Activated CD8-positive, alpha-beta memory T cell treated with anti-CD3 and anti-CD28 coated beads for 24 hours (primary cell): ENCODE measurements around the gene FGF14.

Source experiments
- DNase-seq: peaks from one replicate; pipeline ENCODE4 v3.0.0-alpha.2; 2020

FGF14 gene

DNA sequence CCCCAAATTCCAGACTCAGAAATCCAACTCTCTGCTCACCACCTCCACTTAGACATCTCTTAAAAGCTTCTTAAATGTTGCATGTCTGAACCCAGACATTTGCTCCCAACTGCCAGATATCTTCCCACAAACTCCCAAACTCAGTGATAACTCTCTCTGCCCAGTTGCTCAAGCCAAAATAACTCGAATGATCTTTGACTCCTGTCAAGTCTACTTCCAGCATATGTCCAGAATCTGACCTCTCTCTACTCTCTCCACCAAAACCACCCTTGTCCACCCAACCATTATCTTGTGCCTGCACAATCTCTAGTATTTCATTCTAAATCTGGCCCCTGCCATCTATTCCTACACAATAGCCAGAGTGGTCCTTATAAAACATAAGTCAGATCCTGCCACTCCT is 99.3 kb downstream of the FGF14 start:
- no peak for DNase-seq

DNA sequence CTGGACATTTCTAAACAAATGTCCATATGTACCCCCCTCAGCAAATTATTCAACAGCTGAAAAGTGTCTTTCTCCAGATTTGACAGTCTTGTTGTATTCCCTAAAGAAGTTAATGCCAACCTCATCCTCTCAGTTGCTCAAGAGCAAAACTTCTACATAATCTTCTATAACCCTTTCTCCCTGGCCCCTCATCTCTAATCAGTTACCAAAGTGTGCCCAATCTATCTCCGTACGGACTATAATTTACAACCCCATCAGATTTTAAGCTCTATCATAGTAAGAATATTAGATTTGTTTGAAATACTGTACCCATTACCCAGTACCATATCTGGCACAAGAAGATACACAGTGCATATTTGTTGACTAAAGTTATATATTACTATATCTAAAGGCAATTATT is 101.5 kb downstream of the FGF14 start:
- DNase-seq = no peak

DNA sequence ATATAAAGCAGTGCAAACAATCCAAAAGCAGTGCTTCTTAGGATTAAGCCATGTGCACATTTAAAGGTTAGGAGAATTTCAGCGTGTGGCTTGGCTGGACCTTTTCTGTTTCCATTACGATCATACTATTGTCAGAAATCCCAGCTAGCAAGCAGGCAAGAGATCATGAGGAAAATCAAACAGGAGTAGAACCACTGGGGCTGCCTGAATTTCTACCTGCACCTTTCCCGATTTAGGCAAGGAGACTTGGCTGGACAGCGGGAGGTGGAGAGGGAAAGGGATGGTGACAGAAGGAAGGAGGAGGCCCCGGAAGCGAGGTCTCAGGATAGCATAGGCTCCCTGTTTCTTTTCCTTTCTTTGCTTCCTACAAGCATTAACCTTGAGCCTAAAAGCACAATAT is 102.5 kb downstream of the FGF14 start:
- DNase-seq = no peak

DNA sequence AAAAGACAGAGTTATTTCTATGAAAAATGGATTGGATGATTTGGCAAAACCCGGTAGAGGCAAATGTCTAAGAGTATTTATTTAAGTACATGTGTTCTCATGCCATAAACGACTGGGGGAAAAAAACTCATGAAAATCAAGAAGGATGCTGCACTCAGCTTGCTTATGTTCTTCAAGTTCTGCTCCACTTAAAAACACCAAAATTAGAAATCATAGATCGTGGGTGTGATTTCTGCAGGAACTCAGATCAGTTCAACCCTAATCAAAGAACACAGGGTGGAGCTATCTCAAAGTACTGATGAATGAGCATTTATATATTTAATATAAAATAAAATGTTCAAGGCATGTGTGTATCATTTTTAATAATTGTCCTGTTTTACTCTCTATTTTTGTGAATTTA is 103.8 kb downstream of the FGF14 start:
- DNase-seq = no peak

DNA sequence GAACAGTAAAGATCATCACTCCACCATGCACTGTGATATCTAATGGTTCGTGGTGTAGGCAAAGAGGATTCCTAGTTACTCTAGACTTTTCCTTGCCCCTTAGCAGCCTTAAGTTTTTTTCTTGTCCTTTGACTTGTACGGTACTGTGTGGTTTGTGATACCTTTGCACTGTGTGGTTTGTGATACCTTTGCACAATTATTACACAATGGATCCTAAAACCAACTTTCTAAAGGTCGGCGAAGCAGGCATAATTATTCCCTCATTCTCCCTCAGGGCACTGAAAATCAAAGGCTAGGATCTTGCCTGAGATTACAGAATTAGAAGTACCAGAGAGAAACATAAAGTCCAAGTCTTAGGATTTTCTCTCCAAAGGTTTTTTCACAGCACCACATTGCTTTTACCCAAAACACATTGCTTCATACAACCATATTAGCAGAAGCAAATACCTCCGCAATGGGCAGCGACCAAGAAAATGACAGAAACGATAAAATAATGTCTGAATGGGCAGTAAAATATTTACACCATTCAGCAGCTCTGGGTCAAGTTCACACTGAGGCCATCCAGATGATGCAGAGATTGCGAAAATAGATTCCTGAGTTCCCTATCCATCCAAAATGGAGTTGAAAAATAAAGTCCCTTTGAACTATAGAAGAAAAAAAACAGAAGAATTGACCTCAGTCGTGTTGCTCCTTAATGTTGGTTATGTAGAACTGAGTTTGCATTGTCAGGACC is 106.4 kb downstream of the FGF14 start:
- DNase-seq = no peak

DNA sequence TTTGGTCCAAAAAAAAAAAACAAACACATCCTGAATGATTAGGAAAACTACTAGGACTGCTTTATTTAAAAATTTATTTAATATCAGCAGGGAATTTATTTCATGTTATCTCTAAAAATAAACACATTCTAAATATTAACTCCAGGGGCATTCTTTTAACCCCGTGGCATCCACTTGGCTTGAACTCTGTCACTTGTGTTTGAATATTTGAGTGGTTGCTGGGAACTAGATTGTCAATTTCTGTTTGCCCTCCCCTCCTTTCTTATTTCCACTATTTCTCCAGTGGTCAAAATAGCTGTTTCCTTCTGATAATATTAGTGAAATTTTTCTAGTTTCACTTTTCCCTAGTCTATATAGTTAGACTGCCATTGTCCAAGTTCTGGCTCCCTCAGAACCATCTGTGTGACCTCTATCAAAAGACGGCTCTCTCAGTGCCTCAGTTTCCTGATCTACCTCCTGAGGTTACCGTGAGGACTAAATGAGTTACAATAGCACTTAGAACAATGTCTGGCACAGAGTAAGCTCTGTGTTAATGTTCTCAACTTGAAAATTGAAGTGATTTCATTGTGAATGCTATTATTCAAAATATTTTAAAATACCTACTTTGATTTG is 107.3 kb downstream of the FGF14 start:
- DNase-seq = no peak

DNA sequence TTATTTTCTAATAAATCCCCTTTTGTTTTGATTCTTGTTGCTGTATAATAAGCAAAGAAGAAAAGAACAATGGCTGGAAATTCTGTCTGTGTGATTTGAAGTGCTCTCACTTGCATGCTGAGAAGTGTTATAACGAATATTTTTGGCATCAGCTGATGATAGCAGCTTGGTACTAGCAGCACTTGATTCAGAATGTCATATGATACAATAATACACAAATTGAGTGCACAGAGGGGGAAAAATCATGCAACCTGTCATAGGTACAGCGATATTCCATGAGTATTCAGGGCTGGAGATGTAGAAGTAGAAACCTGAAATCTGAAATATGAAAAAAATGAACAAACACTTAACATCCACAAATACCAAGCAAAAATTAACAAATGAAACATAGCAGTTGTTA is 108.1 kb downstream of the FGF14 start:
- DNase-seq = no peak

DNA sequence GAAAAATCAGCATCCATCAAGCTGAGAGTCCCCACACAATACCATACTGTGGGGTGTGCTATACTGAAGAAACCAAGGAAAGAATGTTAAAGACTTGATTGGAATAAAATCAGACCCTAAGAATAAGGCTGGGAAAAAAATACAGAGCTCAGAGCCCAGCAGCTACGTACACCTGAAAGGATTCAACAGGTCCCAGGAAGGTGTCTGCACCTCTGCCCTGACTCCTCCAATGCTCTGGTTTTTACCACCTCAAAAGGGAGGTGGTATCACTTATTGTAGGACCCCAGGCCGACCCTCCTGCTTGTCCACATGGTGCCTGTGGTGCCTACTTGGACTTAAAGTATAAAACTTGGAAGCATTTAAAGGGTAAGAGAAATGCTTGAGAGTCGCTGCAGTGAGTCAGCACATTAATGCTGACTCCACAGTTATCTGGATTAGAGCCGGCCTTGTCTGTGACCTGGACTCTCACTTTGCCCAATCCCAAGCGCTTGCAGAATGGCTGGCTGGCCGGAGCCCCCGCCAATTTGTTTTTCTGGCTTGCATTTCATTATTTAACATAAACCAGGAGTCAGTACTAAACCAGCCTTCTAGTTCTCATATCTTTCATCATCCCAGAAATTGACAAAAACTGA is 110.1 kb downstream of the FGF14 start:
- DNase-seq = no peak

DNA sequence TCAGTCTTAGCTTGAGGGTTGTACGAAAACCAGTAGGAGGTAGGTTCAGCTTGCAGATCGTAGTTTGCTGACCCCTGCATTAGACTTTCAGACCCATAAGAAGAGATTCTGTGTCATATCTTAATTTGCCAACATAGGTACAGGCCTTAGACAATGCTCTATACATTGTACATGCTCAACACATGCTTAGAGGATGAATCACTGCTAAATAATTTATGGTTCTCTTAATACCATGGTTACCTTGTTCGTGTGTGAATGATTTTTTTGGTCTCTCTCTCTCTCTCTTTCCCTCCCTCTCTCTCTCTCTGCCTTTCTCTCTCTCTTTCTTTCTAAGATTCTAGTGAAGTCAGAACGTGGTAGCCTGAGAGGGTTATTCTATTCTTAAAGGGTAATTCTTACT is 112.2 kb downstream of the FGF14 start:
- DNase-seq = no peak

DNA sequence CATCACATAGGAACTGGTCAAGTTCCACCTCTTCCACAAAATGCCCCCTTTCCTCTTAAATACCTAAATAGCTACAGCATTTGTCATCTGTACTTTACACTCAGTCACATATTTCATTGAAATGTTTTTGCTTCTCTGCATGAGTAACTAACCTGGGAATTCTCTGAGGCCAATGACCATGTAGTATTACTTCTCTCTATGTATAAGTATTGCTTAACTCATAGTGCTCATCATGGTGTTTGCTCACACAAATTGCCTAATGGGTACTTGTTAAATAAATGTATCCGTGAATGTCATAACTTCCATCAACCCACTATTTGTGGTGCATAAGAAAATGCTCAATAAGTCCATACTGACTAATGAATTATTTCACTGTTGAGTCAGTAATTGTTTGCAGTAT is 115.5 kb downstream of the FGF14 start:
- DNase-seq = no peak

DNA sequence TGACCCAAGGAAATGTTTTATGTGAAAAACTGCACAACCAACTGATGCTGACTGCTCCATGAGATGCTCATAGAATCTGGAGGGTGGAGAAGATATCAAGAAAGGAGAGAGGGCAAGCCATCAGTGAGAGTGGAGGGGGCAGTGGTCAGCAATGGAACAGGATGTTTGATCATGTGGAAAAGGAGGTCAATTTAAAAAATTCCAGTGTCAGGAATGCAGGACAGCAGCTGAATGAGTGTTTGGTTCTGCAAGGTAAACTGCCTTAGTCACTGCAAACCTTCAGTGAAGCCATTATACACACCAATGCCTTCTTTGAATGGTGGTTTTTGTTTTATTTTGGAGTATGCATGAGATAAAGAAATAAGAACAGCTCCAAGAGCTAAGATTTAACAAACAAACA is 121.5 kb downstream of the FGF14 start:
- DNase-seq = no peak

DNA sequence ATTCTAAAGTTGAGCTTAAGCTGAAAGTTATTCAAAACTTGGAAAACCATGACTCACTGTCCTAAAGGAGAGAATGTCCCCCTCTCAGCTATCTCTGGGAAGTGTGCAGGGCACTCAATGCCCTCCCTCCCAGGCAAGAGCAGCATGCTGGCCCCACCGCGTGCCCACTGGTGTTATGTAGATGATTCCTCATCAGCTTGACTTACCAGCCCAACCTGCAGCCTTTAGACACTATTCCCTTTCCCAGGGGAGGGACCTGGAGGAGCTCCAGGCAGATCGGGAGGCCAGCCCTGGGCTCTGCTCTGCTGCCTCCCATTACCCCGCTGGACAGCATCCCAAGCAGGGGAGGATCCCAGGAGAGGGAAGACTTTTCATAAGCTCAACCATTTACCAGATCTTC is 124.6 kb downstream of the FGF14 start:
- no peak for DNase-seq

DNA sequence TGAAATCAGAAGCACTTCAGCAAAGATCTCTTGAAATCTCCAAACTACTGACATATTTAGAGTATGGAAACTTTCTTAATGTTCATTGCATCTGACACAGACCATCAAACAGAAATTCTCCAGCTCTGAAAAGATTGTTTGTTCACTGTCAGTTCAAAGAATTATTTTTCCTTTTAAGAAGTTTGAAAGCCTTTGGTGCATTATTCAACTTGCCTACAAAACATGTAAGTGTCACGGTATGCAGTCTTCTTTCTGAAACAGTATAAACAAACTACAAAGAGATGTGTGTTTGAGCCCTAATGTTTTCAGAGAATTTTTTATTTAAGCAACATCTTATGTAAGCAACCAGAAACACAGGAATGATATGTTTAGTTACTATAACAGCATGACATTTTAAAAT is 125.4 kb downstream of the FGF14 start:
- no peak for DNase-seq

DNA sequence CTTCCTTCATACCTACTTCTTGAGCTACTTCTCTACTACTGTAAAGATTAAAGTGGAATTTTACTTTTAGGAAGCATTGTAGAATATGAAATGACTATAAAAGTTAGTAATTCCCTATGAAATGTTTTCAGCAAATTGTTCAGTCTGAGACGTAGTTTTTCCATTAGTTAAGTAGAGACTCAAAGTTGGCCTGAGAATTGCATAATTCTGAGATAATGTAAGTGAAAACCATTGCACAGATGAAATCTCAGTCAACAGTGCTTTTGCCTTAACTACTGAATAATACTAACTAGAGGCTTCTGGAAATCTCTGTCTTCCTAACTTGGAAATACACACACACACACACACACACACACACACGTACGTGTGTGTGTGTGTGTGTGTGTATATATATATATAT is 125.9 kb downstream of the FGF14 start:
- DNase-seq = no peak

DNA sequence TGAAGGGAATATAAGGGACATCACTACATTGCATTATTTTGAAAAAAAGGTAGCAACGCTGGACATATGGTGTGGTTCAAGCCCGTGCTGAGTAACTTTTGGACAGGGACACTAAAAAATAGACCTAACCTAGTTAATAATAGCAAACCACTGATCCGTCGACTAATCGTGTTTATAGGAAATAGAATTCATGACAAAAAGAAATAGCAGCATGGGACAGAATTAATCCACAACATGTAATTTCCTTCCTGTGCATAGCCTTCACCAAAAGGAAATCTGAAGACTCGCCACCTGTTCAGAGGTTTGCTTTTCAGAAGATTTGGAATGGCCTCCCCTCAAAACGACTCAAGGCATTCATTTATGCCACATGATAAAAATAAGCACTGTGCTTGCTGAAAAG is 128.7 kb downstream of the FGF14 start:
- no peak for DNase-seq

DNA sequence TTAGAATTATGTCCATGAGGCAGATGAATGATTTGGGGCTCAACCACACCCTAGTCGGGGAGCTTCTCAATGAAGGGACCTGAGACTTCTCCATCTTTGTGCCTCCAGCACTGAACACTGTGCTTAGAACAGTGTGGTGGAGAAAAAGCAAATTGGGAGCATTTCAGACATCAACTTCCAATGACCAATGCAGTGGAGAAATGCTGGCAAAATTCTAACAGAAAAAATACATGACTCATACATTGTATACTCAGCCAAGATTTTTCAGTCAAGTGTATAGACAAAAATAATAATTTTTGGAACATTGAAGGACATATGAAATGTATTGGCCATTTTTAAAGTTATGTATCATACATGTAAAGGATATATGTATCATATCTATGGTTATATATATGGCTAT is 134.7 kb downstream of the FGF14 start:
- no peak for DNase-seq

DNA sequence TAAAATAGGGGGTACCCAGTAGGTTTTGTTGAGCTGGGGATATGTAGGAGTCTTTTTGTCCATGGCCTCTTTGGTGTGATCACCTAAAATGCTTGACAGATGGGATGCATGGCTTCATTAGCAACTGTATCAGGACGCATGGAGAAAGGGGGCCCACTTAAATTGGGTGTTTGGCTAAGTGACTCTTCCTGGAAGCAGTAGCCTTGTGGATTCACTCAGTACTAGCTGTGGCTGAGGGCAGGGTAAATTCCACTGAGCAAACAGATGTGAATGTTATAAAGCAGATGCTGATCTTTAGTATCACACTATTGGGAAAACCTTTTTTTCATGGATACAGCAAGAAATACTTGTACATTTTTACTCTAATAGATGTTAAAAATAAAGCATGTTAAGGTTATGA is 140.0 kb downstream of the FGF14 start:
- DNase-seq = no peak

DNA sequence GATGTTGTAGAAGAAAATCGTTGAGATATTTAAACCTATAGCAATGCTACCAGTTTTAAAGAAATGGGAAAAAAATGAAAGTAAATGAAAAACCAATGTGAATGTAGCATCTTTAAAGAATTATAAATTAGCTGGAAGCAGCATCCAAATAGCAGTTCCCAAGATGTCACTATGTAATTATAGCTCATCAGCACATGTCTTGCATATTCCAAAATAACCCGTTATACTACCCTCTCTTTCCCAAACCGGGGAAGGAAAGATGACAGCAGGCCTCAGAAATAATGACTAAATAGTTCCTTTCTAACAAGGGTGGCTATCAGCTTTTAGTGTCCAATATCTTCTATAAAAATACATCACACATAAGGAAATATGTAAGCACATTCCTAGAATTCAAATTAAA is 140.5 kb downstream of the FGF14 start:
- no peak for DNase-seq

DNA sequence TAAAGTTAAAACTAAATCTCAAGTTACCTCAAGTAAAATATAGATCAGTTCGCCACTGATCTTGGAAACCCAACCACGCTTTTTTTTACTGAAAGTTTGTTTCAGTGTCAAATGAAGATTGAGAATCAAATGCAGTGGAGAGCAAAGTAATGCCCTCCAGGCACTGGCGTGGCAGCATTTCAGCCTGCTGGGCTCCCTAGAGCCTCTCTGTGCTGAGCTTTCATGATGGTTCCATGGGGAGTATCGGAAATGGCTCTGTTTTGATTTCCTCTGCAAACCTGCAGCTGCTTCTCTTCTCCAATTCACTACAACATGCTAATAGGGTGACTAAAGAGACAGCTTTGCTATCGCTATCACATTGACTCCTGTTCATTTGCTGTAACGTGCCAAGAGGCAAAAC is 141.6 kb downstream of the FGF14 start:
- no peak for DNase-seq

DNA sequence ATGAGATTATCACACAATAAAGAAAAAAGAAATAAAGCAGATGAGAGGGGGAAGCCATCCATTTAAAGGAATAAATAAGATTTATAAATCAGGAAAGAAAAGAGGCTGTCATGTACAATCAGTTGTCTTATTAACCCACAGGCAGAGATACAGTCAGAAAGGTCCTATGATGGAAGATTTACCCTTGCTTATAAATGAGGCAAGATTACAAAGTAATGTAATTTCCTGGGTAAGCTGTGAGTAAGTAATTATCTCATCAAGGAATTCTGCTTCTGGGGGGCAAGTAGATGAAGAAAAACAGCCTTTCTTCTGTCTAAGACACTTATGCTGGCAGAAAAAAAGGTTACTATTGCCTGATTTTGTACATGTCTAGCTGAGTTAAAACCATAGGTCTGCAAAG is 146.4 kb downstream of the FGF14 start:
- no peak for DNase-seq

DNA sequence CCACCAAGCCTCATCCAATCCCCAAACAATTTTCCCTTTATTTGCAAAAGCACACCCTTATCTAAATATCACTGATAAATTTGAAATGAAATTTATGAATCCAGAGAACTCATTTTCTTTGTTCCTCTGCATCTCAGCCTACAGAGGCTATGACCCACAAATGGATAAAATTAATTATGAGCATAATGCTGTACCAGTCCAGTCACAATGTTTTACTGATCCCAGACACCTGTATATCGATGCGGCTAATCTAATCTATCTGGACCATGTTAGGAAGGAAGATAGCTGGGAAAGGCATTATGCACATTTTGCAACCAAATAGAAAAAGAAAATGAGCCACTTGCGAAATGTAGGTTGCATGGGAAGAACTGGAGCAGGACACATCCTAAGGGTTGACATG is 150.0 kb downstream of the FGF14 start:
- DNase-seq = no peak

DNA sequence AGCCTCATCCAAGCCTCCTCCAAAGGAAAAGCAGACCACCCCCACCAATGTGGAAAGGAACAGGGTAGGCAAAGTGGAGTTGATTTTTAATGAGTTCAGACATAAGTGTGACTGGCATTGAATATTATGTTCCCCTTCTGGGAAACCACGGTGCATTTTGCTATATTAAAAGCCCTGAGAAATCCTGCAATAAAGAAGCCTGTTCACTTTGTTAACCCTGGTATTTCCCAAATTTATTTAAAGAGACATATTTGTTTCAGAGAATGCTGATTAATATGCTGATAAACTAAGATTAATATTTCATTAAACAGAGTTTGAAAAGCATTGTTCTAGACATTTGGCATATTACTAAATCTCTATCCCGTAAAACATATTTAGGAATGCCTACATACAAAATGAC is 151.4 kb downstream of the FGF14 start:
- DNase-seq = no peak

DNA sequence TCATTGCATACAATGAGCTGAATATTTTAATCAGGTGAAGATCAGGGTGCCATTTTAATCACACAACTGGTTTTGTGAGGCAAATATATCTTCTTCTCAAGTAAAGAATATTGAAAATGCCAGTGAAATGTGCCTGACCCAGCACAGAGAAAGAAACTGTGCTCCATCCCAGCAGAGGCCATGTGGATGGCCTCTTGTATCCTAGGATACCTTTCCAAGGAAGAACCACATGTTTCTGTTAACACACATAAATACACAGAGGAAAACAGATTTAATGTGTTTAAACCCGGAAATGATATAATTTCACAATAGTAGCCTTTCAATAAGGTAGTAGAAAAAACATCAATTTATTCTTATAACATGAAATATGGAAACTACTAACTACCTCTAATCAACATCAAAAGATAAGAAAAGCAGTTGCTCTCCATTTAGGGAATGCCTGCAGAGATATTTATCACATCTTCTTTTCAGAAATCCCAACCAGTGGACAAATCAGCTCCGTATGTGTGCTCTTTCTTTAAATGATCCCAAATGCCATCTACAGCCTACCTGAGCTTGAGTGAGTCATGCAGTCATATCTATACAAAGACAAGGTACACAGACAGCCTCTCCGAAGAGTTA is 157.1 kb downstream of the FGF14 start:
- no peak for DNase-seq

DNA sequence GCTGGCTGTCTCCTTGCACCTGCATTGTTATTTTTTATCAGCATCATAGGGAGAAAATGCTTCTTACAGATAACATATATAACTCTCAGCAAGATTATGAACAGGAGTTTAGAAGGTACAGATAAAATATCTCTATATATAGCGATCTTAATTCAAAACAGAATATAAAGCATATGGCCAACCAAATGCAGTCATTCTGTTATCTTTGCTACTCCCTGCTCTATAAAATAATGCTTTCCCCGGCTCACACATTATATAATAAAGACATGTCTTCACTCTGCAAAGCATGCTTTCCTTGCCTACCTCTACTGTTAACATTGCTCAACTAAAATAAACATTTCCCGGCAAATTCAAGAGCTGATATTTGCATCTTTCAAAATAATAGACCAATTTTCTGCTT is 161.7 kb downstream of the FGF14 start:
- DNase-seq = no peak
